Nephron (organoid): Measurements from ENCODE around the gene TSR3.

ENCODE experiments used
- H3K27ac Mint-ChIP-seq, 3 experiments: 2 replicates each; pipeline ENCODE4 v1.8.0; 2020; ENCODE audit warnings: mixed read lengths in 3 of 3, mild to moderate bottlenecking in 2 of 3, moderate library complexity in 1 of 3
- H3K27me3 Mint-ChIP-seq: 2 replicates; pipeline ENCODE4 v1.8.0; 2021; ENCODE audit warnings: low read depth, mild to moderate bottlenecking, moderate library complexity, mixed read lengths
- H3K36me3 Mint-ChIP-seq: 2 replicates; pipeline ENCODE4 v1.8.0; 2020; ENCODE audit warnings: low read depth, mixed read lengths
- H3K4me1 Mint-ChIP-seq: 2 replicates; pipeline ENCODE4 v1.8.0; 2020; ENCODE audit warnings: mixed read lengths
- H3K4me3 Mint-ChIP-seq, 3 experiments: 2 replicates each; pipeline ENCODE4 v1.8.0; 2020; ENCODE audit warnings: mild to moderate bottlenecking in 3 of 3, mixed read lengths in 3 of 3, moderate library complexity in 2 of 3
- H3K9me3 Mint-ChIP-seq: 2 replicates; pipeline ENCODE4 v1.8.0; 2020; ENCODE audit warnings: mixed read lengths
- CTCF ChIP-seq, 3 experiments: fragments of 200-600 bp; sonication (generic); IDR thresholded peaks; one replicate each; pipeline ENCODE4 v1.5.0; 2021; ENCODE audit warnings: antibody characterized with exemption in 3 of 3; ENCODE audit not compliant: unreplicated experiment in 3 of 3

Gene TSR3

GRCh38 chr16:1351582-1352362, at the start of gene TSR3, which contains the start of gene GNPTG:
TSR3 (minus strand) TSS chr16:1351878; CDS start chr16:1351804, 74 bp downstream.
GNPTG (plus strand) TSS chr16:1351931; CDS start chr16:1351966, 35 bp downstream.
- H3K27ac Mint-ChIP-seq: peak within 1 kb of the TSS in 1 of 3 experiments; percentile 79
- TF ChIP-seq CTCF (IDR thresholded peaks at IDR 0.05; ENCODE audit: unreplicated experiment in 3 of 3): no peak
- peaks cover 3% of the 10 kb centered on the region for H3K27me3 Mint-ChIP-seq
- H3K36me3 Mint-ChIP-seq: no peaks in the 10 kb centered on the region
- peak within 1 kb of the TSS; percentile 87 to 97 (median 96) for H3K4me3 Mint-ChIP-seq
- H3K4me1 Mint-ChIP-seq: peaks cover 24% of the 10 kb centered on the region
- H3K9me3 Mint-ChIP-seq: peaks cover 2% of the 10 kb centered on the region

GRCh38 chr16:1401061-1401757, 49.5 kb upstream of the TSR3 start:
- TF ChIP-seq CTCF (IDR thresholded peaks at IDR 0.05; ENCODE audit: unreplicated experiment in 3 of 3): no peak
- H3K36me3 Mint-ChIP-seq: peaks cover 19% of the 10 kb centered on the region
- H3K4me1 Mint-ChIP-seq: no peaks in the 10 kb centered on the region
- no peak overlapping the region for H3K4me3 Mint-ChIP-seq
- H3K27me3 Mint-ChIP-seq: no peaks in the 10 kb centered on the region
- H3K27ac Mint-ChIP-seq: no peak overlapping the region
- no peaks in the 10 kb centered on the region for H3K9me3 Mint-ChIP-seq

GRCh38 chr16:1398826-1399581, 47.3 kb upstream of the TSR3 start:
- Mint-ChIP-seq H3K4me1 (no peaks in the 10 kb centered on the region), H3K36me3 (peaks cover 19% of the 10 kb centered on the region), H3K4me3 (no peak overlapping the region), H3K9me3 (no peaks in the 10 kb centered on the region), H3K27me3 (no peaks in the 10 kb centered on the region), H3K27ac (no peak overlapping the region)
- TF ChIP-seq CTCF (IDR thresholded peaks at IDR 0.05; ENCODE audit: unreplicated experiment in 3 of 3): no peak

- Mint-ChIP-seq H3K27ac (no peak overlapping the region), H3K9me3 (no peaks in the 10 kb centered on the region), H3K27me3 (no peaks in the 10 kb centered on the region), H3K4me3 (no peak overlapping the region), H3K36me3 (peaks cover 16% of the 10 kb centered on the region), H3K4me1 (no peaks in the 10 kb centered on the region)
- no peak for TF ChIP-seq CTCF (IDR thresholded peaks at IDR 0.05; ENCODE audit: unreplicated experiment in 3 of 3)
Measured at GRCh38 chr16:1398351-1398750, 46.7 kb upstream of the TSR3 start.

GRCh38 chr16:1397779-1398178, 46.1 kb upstream of the TSR3 start:
- Mint-ChIP-seq H3K27ac (no peak overlapping the region), H3K27me3 (no peaks in the 10 kb centered on the region), H3K4me3 (no peak overlapping the region), H3K4me1 (no peaks in the 10 kb centered on the region), H3K36me3 (peaks cover 17% of the 10 kb centered on the region), H3K9me3 (no peaks in the 10 kb centered on the region)
- no peak for TF ChIP-seq CTCF (IDR thresholded peaks at IDR 0.05; ENCODE audit: unreplicated experiment in 3 of 3)
